ENCODE results near the gene KCTD2.

GRCh38 chr17:75098861-75099260 lies 51.8 kb downstream of the KCTD2 start:
- TF ChIP-seq EZH2 (IDR thresholded peaks at IDR 0.05; ENCODE audit: borderline replicate concordance, low read depth, low read length, severe bottlenecking) (no peak), CTCF (IDR thresholded peaks at IDR 0.05; ENCODE audit: borderline replicate concordance, extremely low read depth, low read length, poor library complexity, severe bottlenecking) (no peak)
